HG02973 (cell line): Measurements from ENCODE around the gene OR6C70.
"Not testable (repeated sequence)": the region's sequence is repeated elsewhere in the genome, so short reads cannot be mapped to it uniquely, and the experiment has no call there.

Source experiments
- ATAC-seq: cut with Tn5 transposase; IDR thresholded peaks from one replicate; pipeline ENCODE4 v1.9.1; 2021; ENCODE audit warnings: moderate library complexity; ENCODE audit not compliant: unreplicated experiment

OR6C70 gene

DNA sequence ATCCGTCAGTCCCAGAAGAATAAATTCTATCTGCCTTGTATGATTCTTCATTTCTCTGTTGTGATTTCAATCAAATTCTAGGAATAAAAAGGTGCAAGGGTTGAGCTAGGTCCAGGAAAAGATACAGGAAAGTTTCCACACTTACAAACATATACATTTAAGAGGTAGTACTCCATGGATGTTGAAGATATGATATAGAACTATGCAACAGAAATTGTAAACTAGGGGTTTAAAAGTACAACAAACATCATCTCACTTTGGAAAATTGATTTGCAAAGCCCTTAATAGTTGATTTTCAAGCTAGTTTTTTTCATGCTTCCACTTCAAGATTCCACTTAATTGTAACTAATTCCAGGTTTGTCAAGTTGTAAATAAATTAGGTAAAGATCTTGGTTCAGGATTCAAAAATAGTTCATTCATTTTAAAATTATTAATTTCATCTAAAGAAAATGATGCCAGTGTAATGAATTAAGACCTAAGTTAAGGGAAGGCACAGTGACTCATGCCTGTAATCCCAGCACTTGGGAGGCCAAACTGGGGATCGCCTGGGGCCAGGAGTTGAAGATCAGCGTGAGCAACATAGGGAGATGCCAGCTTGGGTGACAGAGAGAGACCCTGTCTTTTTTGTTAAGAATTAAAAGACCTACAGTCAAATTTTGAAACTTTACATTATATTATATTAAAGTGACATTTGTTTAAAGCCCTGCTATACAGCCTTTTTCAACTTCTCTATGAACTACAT, at the start of gene OR6C70:
Gene OR6C70, minus strand, starts transcription at position 51 of the 742 bp plus-strand sequence. Its CDS starts 0 bp downstream, at position 51.
- no peak for ATAC-seq

DNA sequence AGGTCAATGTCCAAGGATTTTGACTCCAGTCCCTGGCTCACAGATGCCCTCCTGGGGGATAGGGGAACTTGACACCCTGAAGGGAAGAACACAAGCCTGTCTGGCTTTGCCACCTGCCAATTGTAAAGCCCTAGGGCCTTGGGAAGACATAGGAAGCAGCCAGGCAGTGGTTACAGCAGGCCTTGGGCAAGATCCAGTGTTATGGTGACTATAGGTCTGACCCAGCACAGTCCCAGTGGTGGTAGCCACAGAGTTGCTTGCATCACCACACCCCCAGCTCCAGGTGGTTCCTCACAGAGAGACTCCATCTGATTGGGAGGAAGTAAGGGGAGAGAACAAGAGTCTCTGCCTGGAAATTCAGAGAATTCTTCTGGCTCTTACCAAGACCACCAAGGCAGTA, 46.5 kb upstream of the OR6C70 start:
- ATAC-seq = no peak

- no peak for ATAC-seq
These were observed 45.8 kb upstream of the OR6C70 start for GRCh38 chr12:55515696-55516095.

DNA sequence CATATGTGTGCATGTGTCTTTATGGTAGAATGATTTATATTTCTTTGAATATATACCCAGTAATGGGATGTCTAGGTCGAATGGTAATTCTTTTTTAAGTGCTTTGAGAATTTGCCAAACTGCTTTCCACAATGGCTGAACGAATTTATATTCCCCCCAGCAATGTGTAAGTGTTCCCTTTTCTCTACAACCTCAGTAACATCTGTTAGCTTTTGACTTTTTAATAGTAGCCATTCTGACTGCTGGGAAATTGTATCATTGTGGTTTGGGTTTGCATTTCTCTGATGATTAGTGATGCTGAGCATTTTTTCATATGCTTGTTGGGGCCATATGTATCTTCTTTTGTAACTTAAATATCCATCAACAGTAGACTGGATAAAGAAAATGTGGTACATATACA, 31.7 kb upstream of the OR6C70 start:
- no peak for ATAC-seq

DNA sequence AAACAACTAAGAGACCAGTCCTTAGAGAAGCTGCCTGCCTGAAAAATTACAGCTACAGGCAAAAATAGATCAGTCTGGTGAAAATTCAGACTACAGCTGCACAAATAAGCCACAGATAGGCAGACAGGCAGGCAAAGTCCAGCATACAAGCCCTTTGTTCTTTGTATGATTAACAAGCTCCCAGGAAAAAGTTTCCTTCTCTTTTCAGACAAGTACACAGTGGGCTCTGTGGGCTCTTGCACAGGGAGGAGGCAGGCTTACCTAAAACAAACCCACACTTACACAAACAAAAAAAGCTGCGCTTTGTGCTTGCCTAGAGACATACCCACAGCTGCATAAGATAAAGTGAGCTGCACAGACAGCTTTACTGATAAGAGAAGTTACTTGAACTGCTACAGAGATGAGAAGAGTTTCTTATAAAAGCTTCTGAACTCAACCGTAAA, 29.9 kb upstream of the OR6C70 start:
- ATAC-seq = no peak

GRCh38 chr12:55499231-55499630, 29.3 kb upstream of the OR6C70 start:
- no peak for ATAC-seq

GRCh38 chr12:55495490-55495889, 25.6 kb upstream of the OR6C70 start:
- ATAC-seq = no peak

DNA sequence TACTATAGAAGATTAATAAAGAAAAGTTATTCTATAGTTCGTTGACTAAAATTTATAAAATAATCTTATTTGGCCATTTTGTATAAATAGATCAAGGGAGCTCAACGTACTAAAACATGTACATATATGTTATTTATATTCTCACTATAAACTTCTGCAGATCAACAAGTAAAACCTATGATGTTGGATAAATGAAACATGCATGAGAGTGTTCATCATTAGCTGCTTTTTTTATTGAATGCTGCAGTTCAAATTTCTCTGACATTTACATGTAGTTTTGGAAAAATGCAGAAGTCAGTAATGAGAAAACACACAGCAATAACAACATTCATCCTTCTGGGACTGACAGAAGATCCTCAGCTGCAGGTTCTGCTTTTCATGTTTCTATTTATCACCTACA, 22.1 kb upstream of the OR6C70 start, which contains the start of gene OR6C68:
Gene OR6C68, plus strand, starts transcription at position 301 of the 400 bp plus-strand sequence. Its CDS starts 0 bp downstream, at position 301.
- no peak for ATAC-seq

- ATAC-seq = not testable (repeated sequence)
These were observed 14.3 kb upstream of the OR6C70 start for GRCh38 chr12:55484284-55484683.

DNA sequence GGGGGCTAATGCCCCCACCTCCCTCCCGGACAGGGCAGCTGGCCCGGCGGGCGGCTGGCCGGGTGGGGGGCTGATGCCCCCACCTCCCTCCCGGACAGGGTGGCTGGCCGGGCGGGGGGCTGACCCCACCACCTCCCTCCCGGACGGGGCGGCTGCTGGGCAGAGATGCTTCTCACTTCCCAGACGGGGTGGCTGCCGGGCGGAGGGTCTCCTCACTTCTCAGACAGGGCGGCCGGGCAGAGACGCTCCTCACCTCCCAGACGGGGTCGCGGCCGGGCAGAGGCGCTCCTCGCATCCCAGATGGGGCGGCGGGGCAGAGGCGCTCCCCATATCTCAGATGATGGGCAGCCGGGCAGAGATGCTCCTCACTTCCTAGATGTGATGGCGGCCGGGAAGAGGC, 9.2 kb upstream of the OR6C70 start:
- ATAC-seq = not testable (repeated sequence)

DNA sequence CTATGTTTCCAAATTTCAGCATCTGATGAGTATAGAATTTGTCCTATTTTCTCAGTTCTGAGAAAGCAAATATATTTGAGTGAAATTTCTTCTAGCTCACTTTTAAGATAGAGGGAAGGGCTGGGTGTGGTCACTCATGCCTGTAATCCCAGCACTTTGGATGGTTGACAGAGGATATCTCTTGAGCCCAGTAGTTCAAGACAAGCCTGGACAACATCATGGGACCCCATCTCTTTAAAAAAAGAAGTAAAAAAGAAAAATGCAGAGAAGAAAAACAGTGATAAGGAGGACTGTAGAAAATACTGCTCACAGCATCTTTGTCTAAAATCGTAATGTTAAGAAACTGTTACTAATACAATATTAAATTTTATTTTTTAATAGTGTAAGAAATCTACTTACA, 2.3 kb upstream of the OR6C70 start:
- no peak for ATAC-seq

GRCh38 chr12:55469291-55469690, 647 bp downstream of the OR6C70 start:
- ATAC-seq = no peak

DNA sequence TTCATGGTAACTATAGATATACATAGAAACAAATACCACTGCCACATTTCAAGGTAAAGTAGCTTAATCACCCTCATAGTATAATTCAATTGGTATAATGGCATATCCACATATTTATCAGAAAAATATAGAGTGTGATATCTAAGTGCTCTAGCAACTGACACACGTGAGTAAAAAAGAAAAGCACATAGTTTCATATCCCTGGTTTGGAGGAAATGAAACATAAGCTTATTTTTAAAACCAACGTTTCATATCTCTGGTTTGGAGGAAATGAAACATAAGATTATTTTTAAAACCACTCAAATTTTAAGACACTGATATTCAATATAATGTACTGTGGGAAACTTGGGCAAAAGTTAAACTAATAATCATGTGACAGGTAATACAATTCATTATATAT, 2.1 kb downstream of the OR6C70 start:
- no peak for ATAC-seq

DNA sequence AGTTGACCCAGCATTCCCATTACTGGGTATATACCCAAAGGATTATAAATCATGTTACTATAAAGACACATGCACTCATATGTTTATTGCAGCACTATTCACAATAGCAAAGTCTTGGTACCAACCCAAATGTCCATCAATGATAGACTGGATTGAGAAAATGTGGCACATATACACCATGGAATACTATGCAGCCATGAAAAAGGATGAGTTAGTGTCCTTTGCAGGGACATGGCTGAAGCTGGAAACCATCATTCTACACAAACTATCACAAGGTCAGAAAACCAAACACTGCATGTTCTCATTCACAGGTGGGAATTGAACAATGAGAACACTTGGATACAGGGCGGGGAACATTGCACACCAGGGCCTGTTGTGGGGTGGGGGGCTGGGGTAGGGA, 5.0 kb downstream of the OR6C70 start:
- ATAC-seq = not testable (repeated sequence)

DNA sequence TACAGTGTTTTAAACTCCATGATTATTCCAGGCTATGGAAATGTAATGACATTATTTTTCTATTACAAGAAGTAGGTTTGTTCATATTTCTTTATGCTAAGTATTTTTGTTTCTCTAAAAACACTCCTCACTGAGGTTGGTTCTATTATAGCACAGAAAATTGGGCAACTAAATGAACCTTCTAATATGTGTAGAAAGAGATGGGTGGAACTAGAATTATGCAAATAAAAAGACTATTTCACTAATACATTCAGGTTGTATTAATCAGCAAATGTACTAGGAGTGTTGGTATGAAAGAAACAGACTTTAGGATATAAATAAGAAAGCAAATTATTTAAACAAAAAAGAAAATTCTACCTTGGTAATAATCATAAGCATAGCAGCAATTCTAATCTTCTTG, 21.1 kb downstream of the OR6C70 start:
- ATAC-seq = no peak

DNA sequence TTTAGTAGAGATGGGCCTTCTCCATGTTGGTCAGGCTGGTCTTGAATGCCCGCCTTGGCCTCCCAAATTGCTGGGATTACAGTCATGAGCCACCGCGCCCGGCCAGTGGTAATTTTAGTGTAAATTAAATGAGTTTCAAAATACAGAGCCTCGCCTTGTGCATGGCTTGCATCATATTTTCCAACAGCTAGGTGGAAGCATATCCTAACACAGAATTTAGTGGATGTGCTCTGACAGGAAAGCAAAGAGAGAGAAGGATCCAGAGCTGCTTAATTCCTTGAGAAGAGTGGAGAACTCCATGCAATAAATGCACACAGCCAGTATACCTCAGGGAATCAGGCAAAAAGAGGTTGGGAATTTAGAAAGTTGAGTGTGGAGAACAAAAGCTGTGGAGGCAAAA, 23.6 kb downstream of the OR6C70 start:
- ATAC-seq = no peak

GRCh38 chr12:55445357-55445756, 24.6 kb downstream of the OR6C70 start:
- ATAC-seq = no peak

- ATAC-seq = no peak
These were observed 26.2 kb downstream of the OR6C70 start, which contains the start of gene OR6C2 for GRCh38 chr12:55443776-55444175. OR6C2 (plus strand) TSS chr12:55444076; CDS start chr12:55452214, 8,138 bp downstream.

- not testable (repeated sequence) for ATAC-seq
These were observed 28.7 kb downstream of the OR6C70 start for GRCh38 chr12:55441233-55441632.

DNA sequence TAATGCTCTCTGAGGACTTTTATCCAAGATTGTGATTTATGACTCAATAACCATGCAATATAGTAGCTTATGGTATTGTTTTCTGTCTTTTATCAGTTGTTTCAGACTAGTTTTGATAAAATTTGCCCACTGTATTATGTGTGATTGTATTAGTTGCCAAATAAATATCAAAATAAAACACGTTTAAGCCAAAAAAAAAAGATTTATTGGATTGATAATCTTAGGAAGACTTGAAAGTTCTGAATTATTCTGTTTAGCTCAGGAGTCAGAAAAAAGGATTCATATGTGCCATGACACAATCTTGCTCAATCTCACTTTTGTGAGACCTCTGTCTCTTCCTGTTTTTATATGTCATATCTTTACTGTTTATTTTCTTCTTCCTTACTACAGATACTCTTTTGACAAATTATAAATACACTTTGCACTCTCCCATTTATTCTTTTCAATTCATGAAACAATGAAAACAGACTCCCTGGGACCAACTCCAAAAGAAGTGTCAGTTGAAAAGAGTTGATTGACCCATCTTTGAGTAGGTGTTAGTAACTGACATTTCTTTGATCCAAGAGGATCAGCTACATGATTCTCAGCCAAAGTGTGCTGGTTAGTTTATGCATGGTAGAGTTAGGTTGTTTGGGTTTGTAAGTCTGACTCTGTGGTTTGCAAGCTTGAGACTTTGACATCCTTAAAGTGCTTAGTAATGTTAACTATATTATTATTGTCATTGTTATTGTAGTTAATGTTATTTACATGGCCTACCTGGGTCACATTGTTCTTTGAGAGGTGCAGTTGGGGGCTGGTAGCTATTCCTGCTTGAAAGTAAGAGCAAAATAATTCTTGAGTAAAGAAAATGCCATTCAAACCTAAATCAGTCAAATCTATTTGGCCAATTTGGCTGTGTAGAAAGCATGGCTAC, 41.4 kb downstream of the OR6C70 start:
- no peak for ATAC-seq

GRCh38 chr12:55425954-55426353, 44.0 kb downstream of the OR6C70 start, which contains the start of gene OR6C76:
OR6C76 (plus strand) TSS chr12:55426254; CDS start chr12:55426254, 0 bp downstream.
- ATAC-seq = no peak
